HK-2 (cell line): ENCODE measurements around the gene FAM237B.
"Not testable (repeated sequence)": the region's sequence is repeated elsewhere in the genome, so short reads cannot be mapped to it uniquely, and the experiment has no call there.

Source experiments
- DNase-seq: peaks from one replicate; pipeline ENCODE4 v3.0.0-alpha.2; 2018; ENCODE audit not compliant: unreplicated experiment

The FAM237B gene

DNA sequence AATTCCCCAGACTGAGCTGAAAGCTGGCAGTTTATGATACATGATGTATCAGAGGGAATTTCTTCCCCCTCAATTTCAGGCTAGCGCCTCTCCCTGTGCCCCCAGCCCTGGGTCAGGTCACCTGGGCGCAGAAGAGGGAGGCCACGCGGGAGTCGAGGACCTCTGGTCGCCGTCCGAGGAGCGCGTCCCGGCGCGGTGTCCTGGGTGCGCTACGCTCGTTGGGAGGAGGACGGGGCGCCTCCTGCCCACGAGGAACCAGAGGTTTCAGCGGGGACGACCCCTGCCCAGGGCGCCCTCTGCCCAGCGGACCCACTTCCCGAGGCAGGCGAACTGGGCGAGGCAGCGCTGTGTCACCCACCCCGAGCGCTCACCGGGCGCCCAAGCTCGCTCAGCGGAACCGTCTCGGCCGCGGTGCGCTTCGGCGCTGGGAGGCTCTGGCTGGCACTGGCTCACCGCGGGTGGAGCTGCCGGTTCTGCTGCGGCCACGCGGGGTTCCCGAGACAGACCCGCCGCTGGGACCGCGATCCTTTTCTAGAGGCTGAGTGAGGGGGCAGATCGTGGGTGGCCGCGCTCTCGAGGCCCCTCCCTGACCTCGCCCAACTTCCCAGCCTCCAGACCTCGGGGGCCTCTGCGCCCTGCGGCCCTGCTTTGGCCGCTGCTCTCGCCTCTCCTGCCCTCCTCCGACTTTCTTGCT, at the start of gene FAM237B:
Gene FAM237B (minus strand): TSS at position 504 of the 694 bp plus-strand sequence. CDS start 1,556 bp downstream, outside the sequence.
- DNase-seq: no peak

DNA sequence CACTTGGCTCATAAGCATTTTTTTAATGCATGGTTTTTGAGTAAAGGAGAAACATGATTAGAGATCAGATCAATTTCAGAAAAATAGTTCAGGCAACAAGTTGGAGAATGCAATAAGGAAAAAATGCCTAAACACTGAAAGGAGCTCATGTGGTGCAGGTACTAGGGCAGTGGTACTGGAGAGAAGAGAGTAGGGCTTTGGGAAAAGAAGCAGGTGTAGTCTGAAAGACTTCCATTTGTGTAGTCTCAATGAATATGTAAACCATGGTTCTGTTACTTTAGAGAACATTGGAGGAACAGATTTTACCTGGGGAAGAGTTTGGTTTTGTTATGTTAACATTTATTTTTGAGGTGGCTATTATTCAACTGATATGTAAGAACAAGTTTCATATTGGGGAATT, 30.9 kb upstream of the FAM237B start:
- no peak for DNase-seq

DNA sequence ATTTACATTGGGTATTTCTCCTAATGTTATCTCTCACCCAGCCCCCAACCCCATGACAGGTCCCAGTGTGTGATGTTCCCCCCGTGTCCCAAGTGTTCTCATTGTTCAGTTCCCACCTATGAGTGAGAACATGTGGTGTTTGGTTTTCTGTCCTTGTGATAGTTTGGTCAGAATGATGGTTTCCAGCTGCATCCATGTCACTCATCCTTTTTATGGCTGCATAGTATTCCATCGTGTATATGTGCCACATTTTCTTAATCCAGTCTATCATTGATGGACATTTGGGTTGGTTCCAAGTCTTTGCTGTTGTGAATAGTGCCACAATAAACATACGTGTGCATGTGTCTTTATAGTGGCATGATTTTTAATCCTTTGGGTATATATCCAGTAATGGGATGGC, 28.9 kb upstream of the FAM237B start:
- DNase-seq: not testable (repeated sequence)

DNA sequence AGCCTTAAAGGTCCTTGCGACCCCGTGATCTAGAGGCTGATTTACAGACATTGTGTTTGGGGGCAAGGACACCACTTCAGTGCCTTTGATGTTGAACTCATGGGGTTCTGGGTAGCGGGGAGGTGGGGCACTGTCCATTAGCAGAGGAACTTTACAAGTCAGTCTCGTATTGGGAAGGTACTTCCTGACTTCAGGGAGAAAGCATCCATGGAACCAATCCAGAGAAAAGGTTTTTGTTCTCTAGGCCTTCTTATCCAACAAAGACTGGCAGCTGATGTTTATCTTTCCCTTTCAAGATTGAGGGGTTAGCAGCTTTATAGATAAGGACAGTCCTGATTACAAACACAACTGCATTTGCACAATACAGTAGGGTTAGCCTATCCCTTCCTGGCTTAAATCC, 28.2 kb upstream of the FAM237B start:
- no peak for DNase-seq

DNA sequence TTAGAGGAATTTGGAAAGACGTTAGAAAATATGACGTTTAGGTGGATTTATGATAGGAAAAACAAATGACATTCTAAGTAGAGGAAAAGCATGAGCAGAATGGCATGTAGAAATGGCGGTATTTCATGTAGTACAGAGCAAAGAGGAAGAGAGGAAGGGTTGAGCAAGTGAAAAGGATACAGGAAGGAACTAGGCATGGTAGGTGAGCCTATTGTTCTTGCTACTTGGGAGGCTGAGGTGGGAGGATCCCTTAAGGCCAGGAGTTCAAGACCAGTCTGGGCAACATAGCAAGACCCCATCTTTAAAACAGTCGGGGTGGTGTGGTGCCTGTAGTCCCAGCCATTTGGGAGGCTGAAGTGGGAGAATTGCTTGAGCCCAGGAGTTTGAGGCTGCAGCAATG, 26.7 kb upstream of the FAM237B start:
- no peak for DNase-seq

DNA sequence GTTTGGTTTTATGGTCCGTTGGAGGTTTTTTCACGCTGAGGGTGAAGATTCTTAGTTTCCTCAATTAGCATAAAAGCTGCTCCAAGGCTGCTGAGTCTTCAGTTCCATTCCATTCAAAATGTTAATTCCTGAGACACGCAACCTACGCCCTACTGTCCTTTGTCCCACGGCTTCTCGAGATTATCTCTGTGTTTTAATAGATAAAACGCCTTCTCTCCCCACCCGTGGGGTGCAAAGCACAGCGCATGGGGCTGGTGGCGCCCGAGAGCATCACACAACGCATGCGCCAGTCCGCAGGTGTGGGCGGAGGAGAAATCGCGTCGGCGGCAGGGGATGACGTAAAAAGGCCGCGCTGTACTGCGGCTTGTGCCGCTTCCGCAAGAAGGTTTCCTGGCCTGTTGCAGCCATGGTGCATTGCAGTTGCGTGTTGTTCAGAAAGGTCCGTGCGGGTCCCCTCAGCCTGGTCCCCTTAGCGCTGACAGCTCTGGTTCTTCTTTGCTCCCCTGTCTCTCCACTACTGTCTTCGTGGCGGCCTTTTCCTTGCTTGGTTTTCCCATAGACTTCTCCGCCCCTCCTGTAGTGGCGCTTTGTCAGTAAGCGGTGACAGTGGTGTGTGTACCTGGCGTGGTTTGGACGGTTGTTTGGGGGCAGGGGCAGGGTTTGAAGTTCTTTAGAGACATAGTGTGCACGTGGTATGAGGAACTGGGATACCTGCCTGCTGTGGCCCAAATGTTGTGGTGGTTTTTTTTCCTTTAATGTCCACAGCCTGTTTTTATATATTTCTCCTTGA, 25.4 kb upstream of the FAM237B start, which contains the start of gene GTPBP10:
Gene GTPBP10 (plus strand): TSS at position 381 of the 790 bp plus-strand sequence. CDS start 26 bp downstream, at position 407.
- peak; percentile 92 for DNase-seq

DNA sequence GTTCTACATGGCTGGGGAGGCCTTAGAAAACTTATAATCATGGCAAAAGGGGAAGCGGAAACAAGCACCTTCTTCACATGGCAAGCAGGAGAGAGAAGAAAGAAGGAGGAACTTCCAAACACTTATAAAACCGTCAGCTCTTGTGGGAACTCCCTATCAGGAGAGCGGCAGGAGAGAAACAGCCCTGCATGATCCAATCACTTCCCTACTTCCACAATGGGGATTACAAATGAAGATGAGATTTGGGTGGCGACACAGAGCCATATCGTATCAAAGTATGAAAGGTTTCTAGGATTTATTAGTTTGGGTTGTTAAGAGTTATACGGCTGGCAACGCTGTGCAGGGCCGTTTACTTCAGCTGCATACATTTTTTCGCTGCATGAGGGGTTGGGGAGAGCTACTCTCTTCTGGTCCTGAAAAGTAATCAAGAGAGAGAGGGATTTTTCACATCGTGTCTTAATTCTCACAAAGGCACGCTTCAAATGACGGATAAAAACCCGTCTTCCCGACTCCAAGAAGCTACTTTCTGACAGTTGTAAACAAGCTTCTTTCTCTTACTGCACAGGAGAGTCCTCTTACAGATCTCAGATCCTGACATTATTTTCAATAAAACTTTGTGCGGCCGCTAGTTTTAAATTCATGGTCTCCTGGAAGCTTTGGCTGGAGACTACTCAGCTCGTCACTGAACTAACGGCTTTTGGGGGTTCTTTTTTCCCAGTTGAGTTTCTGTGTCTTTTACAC, 24.7 kb upstream of the FAM237B start:
- DNase-seq: peak; percentile 10

DNA sequence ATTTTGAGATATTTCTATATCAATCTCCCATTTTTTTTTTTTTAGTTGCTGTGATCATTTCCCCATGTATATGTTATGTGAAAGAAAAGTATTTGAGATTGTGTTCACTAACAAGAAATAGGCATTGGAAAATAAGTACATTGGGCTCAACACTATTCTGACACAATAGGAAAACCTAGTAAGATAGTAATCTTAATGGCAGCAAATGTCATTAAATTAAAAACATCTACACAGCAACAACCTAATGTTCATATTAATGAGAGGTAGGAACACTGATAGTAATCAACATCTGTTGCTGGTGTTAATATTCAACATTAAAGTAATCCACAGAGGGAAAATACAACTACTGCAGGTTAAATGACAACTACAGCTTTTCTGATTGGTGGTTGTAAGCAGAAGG, 23.9 kb upstream of the FAM237B start:
- no peak for DNase-seq

DNA sequence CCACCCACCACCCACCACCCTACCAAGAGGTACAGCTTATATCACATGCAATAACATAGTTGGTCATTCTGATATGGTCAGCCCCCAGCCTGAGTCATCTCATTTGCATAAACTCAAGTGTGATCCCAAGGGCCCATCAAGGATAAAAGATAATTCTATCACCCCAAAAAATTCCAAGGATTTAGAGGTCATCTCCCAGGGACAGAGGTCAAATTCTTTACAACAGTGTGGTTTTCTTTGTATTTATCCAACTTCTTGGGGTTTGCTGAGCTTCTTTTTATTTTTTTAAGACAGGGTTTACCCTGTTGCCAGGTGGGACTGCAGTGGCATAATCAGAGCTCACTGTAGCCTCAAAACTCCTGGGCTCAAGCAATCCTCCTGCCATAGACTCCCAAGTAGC, 16.0 kb upstream of the FAM237B start:
- DNase-seq: no peak

DNA sequence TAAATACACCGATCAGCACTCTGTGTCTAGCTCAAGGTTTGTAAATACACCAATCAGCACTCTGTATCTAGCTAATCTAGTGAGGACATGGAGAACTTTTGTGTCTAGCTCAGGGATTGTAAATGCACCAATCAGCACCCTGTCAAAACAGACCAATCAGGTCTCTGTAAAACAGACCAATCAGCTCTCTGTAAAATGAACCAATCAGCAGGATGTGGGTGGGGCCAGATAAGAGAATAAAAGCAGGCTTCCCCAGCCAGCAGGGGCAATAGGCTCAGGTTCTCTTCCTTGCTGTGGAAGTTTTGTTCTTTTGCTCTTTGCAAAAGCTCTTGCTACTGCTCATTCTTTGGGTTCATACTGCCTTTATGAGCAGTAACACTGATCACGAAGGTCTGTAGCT, 13.8 kb upstream of the FAM237B start:
- DNase-seq: not testable (repeated sequence)

DNA sequence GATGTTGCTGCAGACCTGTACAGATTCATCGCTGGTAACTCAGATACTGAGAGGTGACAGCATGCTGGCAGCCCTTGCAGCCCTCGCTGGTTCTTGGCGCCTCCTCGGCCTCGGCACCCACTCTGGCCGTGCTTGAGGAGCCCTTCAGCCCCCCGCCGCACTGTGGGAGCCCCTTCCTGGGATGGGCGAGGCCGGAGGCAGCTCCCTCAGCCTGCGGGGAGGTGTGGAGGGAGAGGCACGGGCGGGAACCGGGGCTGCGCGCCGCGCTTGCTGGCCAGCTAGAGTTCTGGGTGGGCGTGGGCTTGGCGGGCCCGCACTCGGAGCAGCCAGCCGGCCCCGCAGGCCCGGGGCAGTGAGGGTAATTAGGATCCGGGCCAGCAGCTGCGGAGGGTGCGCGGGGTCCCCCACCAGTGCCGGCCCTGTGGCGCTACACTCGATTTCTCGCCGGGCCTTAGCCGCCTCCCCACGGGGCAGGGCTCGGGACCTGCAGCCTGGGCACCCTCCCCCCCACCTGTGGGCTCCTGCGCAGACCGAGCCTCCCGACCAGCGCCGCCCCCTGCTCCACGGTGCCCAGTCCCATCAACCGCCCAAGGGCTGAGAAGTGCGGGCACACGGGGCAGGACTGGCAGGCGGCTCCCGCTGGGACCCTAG, 13.2 kb upstream of the FAM237B start:
- DNase-seq: no peak

DNA sequence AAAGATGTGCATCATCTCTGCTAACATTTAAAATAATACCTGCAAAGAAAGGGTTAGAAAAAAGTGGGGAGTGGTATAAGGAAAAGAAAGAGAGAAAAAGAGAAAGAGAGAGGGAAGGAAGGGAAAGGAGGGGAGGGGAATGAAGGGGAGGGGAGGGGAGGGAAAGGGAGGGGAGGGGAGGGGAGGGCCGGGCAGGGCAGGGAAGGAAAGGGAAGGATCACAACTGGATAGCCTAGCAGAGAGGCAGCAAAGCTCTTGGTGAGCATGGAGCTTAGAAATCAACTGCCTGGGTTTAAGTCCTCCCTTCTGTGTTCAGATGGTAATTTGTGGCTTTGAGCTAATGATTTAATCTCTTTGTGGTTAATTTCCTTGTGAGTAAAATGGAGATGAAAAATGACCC, 5.4 kb upstream of the FAM237B start:
- DNase-seq: no peak

DNA sequence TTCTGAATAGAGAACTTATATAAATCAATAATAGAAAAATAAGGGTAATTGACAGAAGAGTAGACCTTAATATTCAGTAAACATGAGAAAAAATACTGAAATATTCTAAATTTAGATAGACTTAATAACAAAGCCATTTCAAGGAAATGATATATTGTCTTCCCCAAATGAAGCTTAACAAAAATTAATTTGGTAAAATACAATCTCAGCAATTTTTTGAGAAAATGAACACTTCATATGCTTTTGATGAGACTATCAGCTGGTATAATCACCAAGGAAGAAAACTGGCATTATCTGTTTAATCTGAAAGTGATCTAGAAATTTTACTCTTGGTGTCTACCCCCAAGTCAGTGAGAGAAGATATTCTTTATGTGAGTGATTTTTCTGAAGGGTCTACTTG, 1.7 kb upstream of the FAM237B start:
- DNase-seq: no peak

DNA sequence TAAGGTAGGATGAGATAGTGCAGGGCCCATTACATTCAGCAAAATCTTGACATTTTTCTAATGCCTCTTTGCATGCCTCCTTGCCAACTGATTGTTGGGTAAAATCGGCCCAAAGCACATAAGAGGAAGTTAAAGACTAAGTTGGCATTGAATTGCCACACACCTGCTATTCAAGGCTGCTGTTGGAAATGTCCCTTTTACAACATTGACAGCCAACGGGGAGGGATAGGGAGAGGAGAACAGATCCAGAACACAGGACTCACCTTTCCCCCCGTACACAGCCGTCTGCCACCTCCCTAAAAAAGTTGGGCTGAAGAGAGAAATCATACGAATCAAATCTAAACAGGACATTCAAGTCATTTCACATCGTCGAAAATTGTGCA, 695 bp downstream of the FAM237B start:
- no peak for DNase-seq

DNA sequence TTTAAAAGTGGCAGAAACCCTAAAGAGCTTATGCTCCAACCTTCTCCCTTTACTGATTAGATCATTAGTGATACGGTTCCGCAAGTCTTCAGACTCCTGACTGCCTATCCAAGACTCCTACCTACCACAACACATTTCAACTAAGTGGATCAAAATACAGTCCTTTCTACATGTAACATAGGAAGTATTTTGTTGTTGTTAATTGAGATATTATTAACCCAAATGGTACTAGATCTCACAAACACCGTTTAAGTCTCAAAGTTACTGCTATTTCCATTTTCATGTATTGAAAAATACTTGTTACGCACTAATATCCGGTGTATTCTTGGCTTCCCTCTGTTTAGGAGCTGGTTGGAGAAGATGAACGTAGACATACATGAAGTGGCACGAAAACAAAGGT, 1.1 kb downstream of the FAM237B start:
- DNase-seq: no peak

DNA sequence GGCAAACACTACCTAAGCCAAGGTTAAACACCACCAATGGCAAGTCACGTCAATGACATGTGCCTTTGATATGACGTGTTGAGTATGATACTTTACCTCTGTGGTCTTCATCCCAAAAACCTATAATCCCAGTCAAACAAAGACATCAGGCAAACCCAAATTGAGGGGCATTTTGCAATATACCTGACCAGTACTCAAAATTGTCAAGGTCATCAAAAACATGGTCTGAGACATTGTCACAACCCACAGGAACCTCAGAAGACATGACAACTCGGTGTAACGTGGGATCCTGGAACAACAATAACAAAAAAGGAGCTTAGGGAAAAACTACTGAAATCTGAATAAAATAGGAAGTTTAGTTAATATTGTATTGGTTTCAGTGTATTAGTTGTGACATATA, 7.2 kb downstream of the FAM237B start:
- DNase-seq: no peak

DNA sequence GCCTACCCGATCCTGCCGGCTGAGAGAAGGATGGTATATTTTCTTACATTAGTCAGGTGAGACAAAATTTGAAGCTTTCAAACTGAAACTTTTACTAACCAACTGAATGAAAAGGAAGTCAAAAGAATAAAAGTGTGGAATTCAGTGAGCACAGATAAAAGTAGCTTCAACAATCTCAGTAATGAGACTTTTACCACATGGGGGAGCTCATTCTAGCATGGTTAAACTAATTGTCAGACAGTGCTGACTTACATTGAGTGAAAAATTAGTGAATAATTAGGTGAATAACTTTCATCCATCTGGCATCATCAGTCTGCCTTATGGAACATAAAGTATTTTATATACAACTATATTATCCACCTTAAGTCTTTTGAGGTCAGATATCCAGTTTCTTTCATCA, 8.4 kb downstream of the FAM237B start:
- no peak for DNase-seq

DNA sequence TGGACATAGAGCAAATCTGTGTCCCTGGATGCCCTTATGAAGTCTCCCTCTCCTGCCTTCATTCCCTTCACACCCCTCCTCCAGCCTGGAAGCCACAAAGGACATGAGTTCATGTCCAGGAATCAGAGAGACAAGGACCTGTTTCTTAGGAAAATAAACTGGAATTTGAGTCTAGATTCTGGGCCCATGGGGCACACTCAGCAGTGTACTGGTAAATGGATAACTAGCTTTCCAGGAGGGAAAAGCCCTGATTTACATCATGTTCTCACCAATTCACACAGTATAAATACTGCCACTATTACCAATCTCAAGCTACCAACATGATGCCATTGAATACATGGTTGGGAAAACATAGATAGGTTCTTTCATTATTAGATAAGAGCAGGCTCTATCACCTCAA, 9.9 kb downstream of the FAM237B start:
- DNase-seq: no peak

DNA sequence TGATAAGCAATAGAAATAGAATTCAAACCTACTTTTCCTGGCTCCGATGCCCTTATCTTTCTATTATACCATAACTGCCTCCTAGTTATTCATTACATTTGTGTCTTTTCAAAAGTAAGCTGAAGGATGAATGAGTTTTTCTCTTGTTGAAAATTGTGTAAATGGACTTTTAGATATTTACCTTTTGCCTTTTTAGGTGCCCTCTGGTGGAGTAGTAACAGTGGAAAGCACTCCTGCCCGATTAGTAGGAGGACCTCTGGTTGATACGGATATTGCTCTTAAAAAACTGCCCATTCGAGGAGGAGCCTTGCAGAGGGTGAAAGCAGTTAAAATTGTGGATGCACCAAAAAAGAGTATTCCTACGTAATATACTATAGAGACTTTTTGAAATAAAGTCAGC, 11.2 kb downstream of the FAM237B start:
- no peak for DNase-seq

DNA sequence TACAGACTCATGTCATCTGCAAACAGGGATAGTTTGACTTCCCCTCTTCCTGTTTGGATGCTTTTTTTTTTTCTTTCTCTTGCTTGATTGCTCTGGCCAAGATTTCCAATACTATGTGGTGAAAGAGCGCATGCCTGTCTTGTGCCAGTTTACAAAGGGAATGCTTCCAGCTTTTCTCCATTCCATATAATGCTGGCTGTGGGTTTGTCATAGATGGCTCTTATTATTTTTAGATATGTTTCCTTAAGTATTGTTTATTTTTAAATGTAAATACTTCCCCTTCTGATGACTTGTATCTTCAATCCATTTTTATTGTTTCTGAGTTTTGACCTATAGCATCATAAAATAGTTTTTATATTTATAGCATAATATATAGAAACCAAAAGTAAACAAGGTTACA, 17.9 kb downstream of the FAM237B start:
- no peak for DNase-seq

DNA sequence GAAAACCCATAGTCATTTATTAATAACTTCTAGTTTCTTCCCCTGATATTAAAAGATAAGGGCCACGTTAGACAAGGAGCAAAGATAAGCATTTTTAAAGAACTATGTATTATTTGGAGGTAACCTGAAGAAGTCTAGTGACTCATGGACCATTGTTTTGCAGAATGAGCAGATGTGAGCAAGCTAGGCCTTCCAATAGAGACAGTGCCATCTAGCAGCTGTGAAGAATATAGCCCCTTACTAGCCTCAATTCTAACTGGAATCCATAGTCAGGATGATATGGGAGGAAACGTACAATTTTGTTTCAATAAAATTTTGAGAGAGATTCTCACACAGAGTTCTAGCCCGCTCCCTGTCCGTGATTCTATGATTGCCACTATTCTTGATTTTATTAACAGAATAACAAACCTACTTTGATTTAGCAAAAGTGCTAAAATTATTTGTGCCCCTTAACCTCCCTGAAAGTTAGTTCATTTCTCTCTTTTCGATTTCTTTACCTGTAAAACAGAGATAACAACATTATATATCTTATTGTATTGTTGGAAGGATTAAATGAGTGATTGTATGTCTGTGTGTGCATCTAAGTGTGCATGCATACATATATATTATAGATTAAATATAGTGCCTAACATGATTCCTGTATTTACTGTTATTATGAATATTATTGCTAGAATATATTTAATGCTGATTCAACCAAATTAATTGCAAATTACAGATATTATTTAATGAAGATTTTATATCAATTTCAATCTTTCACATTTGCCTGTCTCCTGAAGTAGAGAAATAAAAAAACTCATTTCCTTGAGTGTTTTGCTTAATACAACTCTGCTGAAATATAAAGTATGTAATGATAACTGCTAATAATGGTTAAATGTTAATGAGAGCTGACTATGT, 22.7 kb downstream of the FAM237B start:
- no peak for DNase-seq
